Measurements from ENCODE around the gene PSD4. TPM values are rescaled to one million over a fixed set of nuclear protein-coding genes. Genes with fewer than 3 reads are reported as not detected.

PSD4 gene
- total RNA-seq, 1 donor from 2014 or later = 319 TPM

Other genes with a start within 250 kb of the PSD4 start
- gene IL36G, start 196.0 kb upstream of the PSD4 start, total RNA-seq = not detected in 2 replicates
- gene IL36A, start 168.5 kb upstream of the PSD4 start, total RNA-seq = 0.34 TPM in 1 of 2 replicates, not detected in the other
- gene IL36B, start 121.1 kb upstream of the PSD4 start, total RNA-seq = not detected in 2 replicates
- not detected in 2 replicates for gene IL36RN, start 114.8 kb upstream of the PSD4 start, total RNA-seq
- not detected in 2 replicates for gene IL1F10, start 106.0 kb upstream of the PSD4 start, total RNA-seq
- gene IL1RN, start 46.4 kb upstream of the PSD4 start, total RNA-seq = 13.2 and 15.9 TPM in 2 replicates
- 0.76 and 0.84 TPM in 2 replicates for gene PAX8, start 105.0 kb downstream of the PSD4 start, total RNA-seq